Neural cell (in vitro differentiated cells): Measurements from ENCODE around the gene AGO3.
"Not testable (repeated sequence)": the region's sequence is repeated elsewhere in the genome, so short reads cannot be mapped to it uniquely, and the experiment has no call there.

ENCODE experiments used
- CTCF ChIP-seq: fragments of 450-650 bp; IDR thresholded peaks from 2 replicates; pipeline ENCODE4 v1.5.1; 2014; ENCODE audit warnings: antibody characterized with exemption, mild to moderate bottlenecking, moderate library complexity; ENCODE audit not compliant: poor library complexity, severe bottlenecking
- EZH2 ChIP-seq: fragments of 200-600, 300-800 bp; shearing (Covaris generic), sonication (generic); IDR thresholded peaks from 2 replicates; pipeline ENCODE4 v1.6.1; 2014; ENCODE audit warnings: antibody characterized with exemption, low read length, borderline replicate concordance, mild to moderate bottlenecking; ENCODE audit not compliant: insufficient read depth, poor library complexity, severe bottlenecking
- SMC3 ChIP-seq: fragments of 450-650 bp; conservative IDR thresholded peaks from 2 replicates; pipeline ENCODE4 v1.6.1; 2014; ENCODE audit warnings: antibody characterized with exemption, mild to moderate bottlenecking, moderate library complexity; ENCODE audit not compliant: poor library complexity
- TF ChIP-seq, protein P1 (sequence below): IDR thresholded peaks from 2 replicates; pipeline ENCODE4 v1.6.1; 2012; ENCODE audit warnings: borderline replicate concordance

DNA sequence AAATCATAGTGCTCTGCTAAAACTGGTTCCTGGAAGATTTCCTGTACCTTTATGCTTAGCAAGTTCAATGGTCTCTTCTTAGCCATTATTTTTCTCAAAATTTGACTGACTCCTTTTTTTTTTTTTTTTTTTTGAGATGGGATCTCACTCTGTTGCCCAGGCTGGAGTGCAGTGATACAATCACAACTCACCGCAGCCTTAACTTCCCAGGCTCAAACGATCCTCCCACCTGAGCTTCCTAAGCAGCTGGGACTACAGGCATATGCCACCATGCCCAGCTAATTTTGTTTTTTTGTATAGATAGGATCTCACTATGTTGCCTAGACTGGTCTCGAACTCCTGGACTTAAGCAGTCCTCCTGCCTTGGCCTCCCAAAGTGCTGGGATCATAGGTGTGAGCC is 93.1 kb downstream of the AGO3 start:
- not testable (repeated sequence) for TF ChIP-seq CTCF, EZH2, SMC3
- TF ChIP-seq, protein P1, sequence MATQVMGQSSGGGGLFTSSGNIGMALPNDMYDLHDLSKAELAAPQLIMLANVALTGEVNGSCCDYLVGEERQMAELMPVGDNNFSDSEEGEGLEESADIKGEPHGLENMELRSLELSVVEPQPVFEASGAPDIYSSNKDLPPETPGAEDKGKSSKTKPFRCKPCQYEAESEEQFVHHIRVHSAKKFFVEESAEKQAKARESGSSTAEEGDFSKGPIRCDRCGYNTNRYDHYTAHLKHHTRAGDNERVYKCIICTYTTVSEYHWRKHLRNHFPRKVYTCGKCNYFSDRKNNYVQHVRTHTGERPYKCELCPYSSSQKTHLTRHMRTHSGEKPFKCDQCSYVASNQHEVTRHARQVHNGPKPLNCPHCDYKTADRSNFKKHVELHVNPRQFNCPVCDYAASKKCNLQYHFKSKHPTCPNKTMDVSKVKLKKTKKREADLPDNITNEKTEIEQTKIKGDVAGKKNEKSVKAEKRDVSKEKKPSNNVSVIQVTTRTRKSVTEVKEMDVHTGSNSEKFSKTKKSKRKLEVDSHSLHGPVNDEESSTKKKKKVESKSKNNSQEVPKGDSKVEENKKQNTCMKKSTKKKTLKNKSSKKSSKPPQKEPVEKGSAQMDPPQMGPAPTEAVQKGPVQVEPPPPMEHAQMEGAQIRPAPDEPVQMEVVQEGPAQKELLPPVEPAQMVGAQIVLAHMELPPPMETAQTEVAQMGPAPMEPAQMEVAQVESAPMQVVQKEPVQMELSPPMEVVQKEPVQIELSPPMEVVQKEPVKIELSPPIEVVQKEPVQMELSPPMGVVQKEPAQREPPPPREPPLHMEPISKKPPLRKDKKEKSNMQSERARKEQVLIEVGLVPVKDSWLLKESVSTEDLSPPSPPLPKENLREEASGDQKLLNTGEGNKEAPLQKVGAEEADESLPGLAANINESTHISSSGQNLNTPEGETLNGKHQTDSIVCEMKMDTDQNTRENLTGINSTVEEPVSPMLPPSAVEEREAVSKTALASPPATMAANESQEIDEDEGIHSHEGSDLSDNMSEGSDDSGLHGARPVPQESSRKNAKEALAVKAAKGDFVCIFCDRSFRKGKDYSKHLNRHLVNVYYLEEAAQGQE, result not testable (repeated sequence)
